HG03135 (cell line): ENCODE measurements around the gene MYNN.
A peak's percentile ranks its signal among the peaks of the same experiment; 100 is the strongest.

Experiments
- ATAC-seq: cut with Tn5 transposase; IDR thresholded peaks from one replicate; pipeline ENCODE4 v1.9.1; 2021; ENCODE audit warnings: mild to moderate bottlenecking, moderate library complexity; ENCODE audit not compliant: unreplicated experiment

MYNN gene

DNA sequence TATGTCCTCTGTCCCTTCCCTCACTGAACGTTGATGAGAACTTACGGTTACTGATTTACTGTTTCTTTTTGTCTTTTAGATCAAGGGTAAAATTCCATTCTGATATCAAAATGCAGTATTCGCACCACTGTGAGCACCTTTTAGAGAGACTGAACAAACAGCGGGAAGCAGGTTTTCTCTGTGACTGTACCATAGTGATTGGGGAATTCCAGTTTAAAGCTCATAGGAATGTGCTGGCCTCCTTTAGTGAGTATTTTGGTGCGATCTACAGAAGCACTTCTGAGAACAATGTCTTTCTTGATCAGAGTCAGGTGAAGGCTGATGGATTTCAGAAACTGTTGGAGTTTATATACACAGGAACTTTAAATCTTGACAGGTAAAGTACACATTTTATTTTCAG is 990 bp downstream of the MYNN start:
- ATAC-seq = no peak

DNA sequence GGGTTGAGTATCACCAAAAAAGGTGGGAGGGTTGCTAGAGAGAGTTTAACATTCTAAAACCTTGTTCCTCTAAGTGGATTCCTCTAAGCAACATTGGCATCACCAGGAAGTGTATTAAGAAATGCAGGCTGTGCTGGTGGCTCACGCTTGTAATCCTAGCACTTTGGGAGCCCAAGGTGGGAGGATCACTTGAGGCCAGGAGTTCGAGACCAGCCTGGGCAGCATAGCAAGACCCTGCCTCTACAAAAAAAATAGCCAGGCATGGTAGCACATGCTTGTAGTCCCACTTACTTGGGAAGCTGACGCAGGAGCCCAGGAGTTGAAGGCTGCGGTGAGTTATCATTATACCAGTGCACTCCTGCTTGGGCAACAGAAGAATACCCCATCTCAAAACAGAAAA is 4.6 kb downstream of the MYNN start:
- no peak for ATAC-seq

DNA sequence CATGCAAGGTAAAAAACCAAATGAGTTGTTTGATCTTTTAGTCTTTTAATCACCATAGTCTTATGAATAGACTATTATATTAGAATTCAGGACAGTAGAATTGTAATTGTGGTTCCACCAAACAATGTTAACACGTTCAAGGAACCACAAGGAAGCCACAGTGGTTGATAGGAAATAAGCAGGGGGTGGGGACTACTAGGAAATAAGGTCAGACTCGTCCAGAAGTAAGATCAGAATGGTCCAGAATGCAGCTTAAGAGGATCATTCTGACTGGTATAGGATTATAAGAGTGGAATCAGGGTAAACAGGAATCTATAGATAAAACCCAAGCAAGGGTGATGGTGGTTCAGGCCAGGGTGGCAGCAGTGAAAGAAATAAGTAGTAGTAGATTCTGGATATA is 7.5 kb downstream of the MYNN start:
- ATAC-seq = no peak

DNA sequence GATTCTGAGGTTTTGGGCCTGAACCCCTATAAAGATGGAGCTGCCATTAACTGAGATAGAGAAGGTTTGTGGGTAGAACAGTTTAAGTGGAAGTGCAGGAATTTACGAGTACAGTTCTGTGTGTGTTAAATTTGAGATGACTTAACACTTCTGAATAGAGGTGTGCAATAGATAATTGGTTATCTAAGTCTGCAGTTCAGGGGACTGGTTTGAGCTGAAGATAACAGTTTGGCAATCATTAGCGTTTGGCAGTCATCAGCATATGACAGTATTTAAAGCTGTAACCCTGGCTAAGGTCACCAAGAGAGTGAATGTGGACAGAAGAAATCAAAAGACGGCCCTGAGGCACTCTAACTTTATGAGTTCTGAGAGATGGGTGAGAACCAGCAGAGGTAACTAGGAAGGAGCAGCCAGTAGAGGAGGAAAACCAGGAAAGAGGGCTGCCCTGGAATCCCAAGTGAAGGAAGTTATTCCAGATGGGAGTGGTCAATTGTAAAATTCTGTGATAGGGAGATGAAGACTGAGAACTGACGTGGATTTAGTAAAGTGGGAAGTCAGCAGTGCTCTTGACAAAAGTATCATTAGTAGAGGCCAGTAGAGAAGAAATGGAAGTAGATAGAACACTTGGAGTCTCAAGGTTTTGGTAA is 8.1 kb downstream of the MYNN start:
- ATAC-seq = no peak

DNA sequence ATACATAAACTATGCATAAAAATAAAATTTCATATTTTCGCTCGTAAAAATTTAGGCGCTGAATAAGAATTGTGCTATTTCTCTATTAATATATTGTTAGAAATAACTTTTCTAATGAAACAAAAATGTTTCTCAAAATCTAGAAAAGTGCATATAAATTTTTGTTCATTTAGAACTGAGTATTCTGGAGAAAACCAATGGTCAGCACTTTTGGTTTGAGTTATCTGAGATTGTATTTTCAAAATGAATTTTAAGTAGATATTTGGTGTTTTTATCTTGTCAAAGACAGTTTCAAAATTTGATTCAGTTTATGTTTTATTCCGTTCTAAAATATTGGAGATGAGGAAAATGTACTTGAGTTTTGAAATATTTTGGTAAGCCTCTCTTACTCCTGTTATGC is 13.9 kb downstream of the MYNN start:
- no peak for ATAC-seq

DNA sequence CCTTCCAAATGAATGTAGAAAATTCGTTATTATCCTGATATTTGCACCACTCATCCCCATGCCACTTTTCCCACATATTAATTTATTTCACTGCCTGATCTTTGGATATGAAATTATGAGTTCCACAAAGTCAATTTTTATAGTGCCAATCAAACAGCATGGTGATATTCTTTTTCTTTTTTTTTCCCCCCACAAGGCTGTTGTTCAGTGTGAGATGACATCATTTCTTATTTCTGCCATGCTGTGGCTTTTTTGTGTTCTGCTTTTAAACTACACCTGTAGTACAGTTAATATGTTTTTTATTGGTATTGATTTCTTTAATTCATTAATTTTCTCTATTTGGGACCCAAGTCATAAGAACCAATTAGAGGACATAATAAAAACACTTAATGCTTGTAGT is 14.6 kb downstream of the MYNN start:
- no peak for ATAC-seq

DNA sequence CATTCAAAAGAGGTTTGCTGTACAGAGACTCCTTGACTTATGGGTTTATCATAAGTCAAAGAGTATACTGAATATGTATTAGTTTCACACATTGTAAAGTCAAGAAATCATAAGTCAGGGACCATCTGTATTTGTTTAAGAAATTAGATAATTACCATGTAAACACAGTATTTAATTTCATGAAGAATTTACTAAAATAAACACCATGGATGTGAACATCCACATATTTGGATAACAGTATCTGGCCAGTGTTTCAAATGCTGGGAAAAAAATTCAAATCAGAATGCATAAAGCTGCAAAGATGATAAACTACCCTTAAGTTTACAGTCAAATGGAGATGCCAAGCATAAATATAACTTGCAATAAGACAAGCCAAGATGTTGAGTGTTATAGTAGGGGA is 17.0 kb downstream of the MYNN start:
- no peak for ATAC-seq

DNA sequence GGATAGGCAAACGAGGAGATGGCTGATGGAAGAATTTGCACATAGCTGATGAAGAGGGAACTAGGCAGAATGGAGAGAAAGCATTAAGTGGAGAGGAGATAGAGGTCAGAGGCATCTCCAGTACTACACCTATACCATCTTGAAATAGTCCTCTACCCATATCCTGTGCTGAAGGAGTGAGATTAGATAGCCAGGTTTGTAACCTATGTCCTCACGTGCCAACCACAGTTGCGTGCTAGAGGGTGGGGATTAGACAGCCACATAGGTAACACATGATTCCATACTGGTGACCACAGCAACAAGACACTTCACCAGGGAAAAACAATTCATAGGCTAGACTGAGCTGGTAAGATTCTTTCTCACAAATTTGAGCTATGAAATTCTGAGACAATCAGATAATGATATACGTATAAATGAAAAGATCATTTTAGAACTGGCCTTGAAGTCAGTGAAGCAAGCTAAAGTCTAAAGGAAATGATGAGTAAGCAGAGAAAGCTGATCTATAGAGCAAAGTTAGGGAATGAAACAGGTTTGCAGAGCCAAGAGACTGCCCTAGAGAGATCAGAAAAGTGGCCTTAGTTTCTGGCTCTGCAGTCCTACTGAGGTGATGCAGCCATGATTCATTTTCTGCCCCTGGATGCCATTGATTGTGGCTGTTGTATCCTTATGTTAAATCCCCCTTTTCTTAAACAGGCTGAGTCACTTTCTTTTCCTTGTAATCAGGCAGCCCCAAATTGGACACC is 17.7 kb downstream of the MYNN start:
- ATAC-seq = no peak

DNA sequence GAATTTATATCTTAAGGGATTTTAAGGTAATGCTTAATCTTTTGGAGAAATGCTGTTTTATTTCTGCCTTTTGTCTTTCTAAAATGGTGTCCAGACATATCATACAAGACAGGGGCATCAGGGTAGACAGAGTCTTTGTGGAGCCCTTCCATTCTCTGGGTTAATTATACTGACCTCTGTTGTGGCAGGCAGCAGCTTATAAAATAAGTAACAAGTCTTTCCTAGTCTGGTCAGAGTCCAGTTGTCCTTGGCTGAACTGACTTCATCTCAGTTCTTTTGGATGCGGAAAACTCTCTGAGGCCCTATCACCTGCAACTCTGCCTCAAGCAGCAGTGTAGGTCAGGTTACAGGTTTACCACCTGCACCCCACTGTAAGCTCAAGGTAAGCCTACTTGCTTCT is 19.2 kb downstream of the MYNN start:
- ATAC-seq = no peak

DNA sequence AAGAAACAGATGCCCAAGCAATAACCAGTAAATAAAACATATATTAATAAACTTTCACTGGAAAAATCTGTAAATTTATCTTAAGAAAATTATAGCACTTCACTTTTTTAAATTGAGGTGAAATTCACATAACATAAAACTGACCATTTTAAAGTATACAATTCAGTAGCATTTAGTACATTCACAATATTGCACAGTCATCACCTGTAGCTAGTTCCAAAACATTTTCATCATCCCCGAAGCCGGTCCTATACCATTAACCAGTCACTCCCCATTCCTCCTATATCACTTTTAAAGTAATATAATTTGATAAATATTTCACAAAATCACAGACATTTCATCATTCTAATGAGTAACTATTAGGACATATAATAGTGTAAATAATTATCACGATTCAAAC is 31.5 kb downstream of the MYNN start:
- ATAC-seq = no peak

DNA sequence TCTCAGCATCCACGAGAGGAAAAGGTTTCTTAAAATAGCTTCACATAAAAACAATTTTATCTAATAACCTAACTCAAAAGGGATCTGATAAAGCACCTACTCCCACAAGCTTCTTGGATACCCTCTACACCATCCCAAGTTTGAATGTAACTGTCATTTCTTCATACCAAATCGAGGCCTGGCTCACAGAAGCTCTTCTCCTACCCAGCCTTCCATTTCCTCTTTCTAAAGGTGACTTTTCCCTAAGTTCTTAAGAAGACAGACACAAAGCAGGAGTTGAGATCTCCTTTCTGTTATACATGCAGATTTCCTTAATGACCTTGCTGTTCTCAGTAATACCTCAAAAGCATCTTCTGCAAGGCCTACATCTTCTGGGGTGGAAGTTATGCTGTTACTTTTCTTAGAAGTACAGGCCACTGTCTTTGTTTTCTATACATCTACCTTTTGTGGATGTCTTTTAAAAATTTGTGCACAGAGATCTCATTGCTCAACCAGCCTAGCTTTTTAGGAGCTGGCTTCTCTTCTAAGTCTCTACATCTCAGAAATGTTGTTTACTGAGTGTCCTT is 36.1 kb downstream of the MYNN start:
- ATAC-seq = no peak

DNA sequence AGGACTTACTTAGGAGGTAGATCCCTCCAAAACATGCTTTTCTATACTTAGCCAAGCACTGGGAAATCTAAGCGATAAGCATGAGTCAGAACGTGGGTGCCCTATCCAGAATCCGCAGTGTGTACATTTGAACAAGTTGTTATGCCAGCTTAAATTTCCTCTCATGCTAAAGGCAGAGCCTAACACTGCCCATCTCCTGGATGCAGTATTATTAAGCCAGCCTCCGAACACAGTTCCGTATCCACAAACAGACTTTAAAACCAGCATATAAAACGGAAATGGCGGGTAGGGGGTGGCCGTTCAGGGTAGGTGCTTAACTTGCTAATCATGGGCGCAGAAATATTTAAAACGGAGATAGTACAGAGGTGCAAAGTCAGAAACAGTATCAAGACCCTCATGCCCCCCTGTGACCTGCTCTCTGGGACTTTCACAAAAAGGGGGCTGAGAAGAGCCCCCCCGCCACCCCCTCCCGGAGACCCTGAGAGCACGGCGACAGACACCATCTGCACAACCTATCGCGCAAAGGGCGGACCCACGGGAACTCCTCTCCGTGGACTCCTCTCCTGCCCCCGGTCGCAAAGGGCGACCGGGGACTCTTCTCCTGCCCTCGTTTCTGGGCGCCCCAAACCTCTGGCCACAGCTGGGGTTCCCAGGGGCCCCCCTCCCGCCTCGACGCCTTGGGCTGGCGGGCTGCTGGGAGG is 38.6 kb downstream of the MYNN start:
- ATAC-seq = peak; percentile 17

DNA sequence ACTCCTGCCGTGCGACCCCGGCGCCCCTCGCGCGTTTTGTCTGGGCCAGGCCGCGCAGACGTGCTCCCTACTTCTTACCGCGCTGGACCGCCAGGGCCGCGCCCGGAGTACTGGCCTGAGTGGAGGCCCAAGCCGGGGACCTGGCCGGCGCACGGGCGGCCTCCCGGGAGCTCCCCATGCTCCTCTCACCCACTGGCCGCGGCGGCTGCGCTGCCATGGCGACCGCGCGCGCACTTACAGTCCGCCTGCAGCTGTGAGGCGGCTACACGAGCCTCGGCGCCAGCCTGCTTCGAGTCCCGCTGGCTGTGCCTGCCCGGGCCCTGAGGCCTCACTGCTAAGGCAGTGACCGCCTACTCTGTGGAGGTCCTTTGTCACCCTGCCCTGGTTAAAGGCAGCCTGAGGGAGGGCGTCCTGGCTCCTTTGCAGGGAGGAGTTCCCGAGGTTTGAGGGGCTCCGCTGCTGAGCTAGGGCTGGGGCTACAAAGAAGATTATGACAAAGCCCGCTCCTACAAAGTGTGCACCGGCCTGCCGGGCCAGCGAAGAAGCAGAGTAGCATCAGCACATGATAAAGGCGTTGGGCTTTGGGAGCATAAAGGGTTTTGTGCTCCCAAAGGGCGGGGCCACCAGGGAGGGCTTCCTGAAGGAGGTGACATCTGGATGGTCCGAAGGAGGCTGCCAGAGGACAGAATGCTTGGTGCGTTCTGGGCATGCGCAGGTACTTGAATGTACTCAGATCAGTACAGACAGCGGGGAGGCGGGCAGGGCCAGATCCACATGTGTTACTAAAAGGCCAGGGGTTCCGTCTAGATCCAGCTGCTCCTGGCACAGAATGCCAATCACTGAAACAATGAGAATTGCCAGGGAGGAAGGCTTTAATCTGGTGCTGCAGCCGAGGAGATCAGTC is 39.4 kb downstream of the MYNN start, which contains the start of the genes LRRC34 and LRRIQ4:
Gene LRRC34 (minus strand): TSS at position 573 of the 904 bp plus-strand sequence. CDS start 356 bp downstream, at position 217.
Gene LRRIQ4 (plus strand): TSS at position 539 of the 904 bp plus-strand sequence. CDS start 9,052 bp downstream, outside the sequence.
- ATAC-seq = peak; percentile 67

DNA sequence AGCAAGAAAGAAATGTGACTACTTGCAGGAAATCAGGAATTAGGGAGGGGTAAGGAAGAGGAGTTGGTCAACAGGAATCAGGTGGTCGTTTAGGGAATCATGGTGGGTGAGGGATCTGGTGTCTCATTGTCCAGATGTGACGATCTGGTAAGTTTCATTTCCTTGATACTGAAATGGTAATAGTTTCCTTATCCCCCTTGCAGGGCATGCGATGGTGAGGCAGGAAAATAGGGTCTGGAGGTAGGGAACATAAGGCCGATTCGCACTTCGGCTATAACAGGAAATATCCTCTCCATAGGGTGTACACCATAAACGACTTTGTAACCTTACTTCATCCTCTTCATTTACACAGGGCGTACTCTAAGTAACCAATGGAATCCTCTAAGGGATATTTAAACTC is 40.1 kb downstream of the MYNN start:
- ATAC-seq = no peak

DNA sequence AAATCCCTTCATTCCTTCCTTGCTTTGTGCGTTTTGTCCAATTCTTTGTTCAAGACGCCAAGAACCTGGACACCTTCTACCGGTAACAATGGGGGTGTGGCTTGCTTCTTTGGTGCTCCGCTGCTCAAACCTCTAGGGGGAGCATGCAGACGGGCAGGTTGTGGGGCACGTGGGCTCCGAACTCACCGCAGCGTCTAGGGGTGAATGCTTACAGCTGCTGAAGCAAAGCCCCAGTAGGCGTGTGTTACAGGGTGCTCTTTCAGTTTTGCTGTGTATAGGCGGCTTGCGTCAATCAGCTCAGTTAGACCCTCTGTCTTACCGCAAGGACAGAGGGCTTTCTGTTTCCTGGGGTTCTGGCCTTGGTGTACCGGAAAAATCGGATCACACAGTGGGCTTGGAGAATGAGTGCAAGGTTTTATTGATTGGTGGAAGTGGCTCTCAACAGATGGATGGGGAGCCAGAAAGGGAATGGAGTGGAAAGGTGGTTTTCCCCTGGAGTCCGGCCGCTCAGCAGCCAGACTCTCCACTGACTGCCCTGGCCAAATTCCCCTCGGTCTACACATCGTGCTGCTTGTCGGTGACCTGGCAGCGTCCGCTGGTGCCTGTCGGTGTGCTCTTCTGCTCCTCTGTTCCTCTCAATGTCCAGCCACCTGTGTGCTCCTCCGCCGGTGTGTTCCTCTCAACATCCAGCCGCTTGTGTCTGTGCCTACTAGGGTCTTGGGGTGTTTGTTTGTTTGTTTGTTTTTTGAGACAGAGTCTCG is 40.7 kb downstream of the MYNN start:
- peak; percentile 88 for ATAC-seq

DNA sequence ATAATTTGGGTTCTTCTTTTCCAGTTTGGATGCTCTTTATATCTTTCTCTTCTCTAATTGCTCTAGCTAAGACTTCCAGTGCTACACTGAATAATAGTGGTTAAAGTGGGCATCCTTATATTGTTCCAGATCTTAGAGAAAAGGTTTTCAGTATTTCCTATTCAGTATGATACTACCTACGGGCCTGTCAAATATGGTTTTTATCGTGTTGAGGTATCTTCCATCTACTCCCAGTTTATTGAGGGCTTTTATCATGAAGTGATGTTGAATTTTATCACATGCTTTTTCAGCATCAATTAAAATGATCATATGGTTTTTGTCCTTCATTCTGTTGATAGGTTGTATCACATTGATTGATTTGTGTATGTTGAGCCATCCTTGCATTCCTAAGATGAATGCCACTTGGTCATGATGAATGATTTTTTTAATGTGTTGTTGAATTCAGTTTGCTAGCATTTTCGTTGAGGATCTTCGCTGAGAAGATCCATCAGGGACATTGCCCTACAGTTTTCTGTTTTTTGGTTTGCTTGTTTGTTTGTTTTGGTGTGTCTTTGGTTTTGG is 42.5 kb downstream of the MYNN start:
- no peak for ATAC-seq

DNA sequence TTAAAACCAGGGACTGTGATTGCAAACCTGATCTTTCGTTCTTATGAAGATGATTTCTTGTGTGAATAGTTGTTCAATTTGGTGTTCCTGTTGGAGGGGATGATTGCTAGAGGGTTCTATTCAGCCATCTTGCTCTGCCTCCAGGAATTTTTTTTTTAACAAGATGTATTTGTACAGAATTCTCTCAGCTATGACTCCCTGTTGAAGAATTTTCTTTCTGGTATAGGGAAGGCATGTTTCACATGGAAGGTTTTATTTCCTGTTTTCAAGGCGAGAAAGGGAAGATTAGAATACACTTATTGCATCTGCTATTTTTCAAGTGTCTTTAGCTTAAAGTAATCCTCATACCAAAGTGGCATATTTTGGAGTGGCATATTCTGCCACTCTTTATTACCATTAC is 45.1 kb downstream of the MYNN start:
- no peak for ATAC-seq

DNA sequence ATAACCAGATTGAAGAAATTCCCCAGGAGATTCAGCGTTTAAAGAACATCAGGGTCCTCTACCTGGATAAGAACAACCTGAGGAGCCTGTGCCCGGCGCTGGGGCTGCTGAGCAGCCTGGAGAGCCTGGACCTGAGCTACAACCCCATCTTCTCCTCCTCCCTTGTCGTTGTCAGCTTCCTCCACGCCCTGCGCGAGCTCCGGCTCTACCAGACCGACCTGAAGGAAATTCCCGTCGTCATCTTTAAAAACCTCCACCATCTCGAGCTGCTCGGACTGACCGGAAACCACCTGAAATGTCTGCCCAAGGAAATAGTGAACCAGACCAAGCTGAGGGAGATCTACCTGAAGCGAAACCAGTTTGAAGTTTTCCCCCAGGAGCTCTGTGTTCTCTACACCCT is 48.9 kb downstream of the MYNN start:
- no peak for ATAC-seq

DNA sequence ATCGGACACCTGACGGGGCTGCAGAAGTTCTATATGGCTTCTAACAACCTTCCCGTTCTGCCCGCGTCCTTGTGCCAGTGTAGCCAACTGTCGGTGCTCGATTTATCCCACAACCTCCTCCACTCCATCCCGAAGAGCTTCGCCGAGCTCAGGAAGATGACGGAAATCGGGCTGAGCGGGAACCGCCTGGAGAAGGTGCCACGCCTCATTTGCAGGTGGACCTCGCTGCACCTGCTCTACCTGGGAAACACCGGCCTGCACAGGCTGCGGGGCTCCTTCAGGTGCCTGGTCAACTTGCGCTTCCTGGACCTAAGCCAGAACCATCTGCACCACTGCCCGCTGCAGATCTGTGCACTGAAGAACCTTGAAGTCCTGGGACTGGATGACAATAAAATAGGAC is 49.3 kb downstream of the MYNN start:
- ATAC-seq = no peak

DNA sequence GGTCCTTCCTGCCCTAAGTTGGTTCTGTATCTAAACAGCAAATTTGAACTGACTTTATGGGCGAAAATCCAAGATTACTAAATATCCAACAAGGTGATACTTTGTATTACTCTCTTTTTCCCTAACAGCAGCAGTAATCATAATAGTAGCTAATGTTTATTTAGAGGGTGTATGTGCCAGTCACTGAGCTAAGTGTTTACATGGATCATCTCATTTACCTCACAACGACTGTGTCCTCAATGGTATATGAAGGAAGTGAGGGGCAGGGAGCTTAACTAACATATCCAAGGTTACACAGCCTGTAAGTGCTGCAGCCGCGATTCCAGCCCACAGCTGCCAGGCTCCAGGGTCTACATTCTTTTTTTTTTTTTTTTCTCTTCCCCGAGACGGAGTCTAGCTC is 49.8 kb downstream of the MYNN start:
- ATAC-seq = no peak
